Effector CD4-positive, alpha-beta T cell (primary cell): Measurements from ENCODE around the gene PDE4A.

Experiments used
- DNase-seq: peaks from one replicate; pipeline ENCODE4 v3.0.0-alpha.2; 2020

PDE4A gene

DNA sequence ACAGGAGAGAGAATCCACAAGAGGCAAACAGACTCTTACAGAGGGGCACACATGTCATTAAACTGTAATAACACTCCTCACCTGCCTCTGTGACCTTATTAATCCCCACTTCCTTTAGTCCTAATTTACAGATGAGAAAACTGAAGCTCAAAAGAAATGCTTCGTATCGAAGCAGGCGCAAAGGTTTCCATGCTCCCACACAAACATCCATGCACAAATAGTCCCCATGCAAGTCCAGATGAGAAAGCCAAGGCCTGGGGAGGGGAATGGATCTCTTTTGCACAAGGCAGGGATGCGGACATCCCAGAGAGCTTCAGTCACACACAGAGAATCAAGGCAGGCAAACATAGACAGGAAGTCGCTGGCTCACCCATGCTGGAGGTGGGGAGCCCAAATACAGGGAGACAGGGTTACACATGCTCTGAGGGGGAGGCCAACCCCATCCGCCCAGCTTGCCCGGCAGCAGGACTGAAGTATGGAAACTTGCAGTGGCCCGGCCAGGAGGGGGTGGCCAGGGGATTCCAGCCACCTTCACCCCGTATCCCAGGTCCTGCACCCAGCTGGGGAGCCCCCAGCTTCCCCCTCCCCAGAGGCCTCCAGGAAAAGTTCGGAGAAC, 96.4 kb downstream of the PDE4A start:
- no peak for DNase-seq

DNA sequence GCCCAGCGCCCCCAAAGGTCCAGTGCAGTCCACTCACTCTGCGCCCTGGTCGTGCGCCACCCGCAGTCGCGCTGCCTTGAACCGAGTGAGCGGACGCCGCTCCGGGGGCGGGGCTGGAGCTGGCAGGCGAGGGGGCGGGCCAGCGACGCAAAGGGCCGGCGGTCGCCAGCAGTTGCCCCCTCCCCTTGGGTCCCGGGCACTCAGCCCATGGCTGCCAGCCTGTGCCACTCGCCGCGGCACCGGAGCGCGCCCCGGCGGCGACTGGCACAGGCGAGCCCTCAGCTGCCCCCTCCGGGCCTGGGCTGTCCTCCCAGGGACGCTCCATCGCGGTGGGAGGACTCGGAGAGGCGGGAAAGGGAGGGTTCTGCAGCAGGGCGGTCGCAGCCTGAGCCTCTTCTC, 97.0 kb downstream of the PDE4A start, which contains the start of gene S1PR5:
TSS of gene S1PR5 (minus strand) at position 87 of the 399 bp plus-strand sequence. CDS start 2,436 bp downstream, outside the sequence.
- no peak for DNase-seq

DNA sequence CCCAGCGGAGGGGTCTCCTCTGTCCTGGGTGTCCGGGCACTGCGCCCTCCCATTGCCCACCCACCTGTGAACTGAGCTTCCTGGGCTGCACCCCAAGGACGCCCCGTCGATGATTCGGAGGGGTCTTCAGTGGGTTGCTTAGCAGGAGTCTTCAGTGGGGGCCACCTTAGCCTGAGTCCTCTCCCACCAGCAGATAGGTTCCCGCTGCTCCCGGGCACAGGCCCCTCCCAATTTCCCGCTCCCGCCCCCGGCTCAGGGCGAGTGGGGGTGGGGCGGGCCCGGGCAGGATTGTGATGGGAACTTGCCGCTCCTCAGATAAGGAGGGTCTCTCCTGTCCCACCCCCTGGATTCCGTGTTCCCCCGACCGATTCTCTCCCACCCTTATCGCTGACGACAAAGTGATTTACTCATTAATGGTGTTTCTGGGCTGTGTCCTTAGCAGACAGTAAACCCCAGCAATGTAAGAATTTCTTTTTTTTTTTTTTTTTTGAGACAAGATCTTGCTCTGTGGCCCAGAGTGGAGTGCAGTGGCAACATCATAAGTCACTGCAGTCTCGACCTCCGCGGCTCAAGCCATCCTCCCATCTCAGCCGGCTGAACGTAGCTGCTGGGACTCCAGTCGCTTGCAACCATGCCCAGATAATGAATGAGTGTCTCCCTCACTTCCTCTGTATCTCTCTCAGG, 97.6 kb downstream of the PDE4A start:
- DNase-seq: no peak

DNA sequence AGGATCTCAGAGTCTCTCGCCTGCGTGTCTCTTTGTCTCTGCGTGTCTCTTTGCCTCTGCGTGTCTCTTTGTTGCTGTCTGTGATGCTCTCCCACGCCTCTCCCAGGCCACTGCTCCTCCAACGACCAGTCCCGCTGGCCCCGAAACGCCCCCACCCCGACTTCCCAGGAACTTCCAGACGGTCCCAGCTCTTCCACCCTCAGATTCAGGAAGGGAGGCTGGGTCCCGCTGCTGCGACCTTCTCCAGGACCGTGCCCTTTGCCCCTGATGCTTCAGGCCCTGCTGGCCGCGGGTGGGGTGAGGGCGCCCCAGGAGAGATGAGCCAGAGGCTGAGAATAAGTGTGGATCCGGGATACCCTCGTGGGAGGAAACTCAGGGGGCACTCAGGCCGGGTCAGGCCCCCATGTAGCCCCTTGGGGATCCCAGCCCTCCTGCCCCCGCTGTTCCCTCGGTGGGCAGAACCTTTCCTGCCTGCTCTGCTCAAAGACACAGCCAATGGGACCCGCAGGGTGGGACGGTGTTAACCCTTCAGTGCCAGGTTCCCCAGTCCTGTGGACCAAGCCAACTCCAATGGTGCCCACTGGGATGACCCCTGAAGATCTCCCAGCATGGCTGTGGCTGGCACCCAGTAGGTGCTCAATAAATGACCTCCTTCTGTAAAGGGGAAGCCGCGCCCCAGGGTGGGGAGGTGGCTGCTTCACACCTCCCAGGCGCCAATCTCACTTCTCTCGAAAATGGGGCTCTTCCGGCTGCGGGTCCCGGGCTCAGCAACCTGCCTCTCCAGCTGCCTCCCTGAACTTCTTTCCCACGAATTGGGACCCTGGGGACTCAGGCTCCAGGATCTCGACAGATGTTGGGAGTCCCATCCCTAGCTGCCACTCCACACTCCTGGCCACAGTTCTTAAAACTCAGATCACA, 98.4 kb downstream of the PDE4A start:
- DNase-seq: no peak
